Left lung (tissue), 14 donors: ENCODE results near the gene DPRX. TPM values are rescaled to one million over a fixed set of nuclear protein-coding genes. Genes with fewer than 3 reads are reported as not detected.

ENCODE experiments used
- ATAC-seq: fragments of 200-7000 bp; cut with Tn5 transposase; one replicate; pipeline ENCODE4 v1.9.1; 2020; ENCODE audit warnings: moderate library complexity
- DNase-seq, 4 donors: peaks; one replicate each; pipeline ENCODE4 v3.0.0-alpha.2; 2013 to 2020
- H3K27ac ChIP-seq, 2 donors: fragments of 200-600 bp; sonication (generic) in 1 of 2; one replicate each; pipeline versions ENCODE4 v1.5.0 to v1.8.0; 2020 to 2021
- H3K27me3 ChIP-seq, 2 donors: fragments of 200-600 bp; sonication (generic) in 1 of 2; one replicate each; pipeline versions ENCODE4 v1.5.0 to v1.8.0; 2020 to 2021
- H3K36me3 ChIP-seq, 2 donors: fragments of 200-600 bp; sonication (generic) in 1 of 2; one replicate each; pipeline versions ENCODE4 v1.5.0 to v1.8.0; 2020 to 2021
- H3K4me1 ChIP-seq, 2 donors: fragments of 200-600 bp; one replicate each; pipeline ENCODE4 v1.8.0; 2021
- H3K4me3 ChIP-seq, 2 donors: fragments of 200-600 bp; sonication (generic) in 1 of 2; one replicate each; pipeline versions ENCODE4 v1.5.0 to v1.8.0; 2020 to 2021; ENCODE audit warnings: mild to moderate bottlenecking in 1 of 2
- H3K9me3 ChIP-seq, 2 donors: fragments of 200-600 bp; sonication (generic) in 1 of 2; one replicate each; pipeline versions ENCODE4 v1.5.0 to v1.8.0; 2020 to 2021
- CTCF ChIP-seq, 2 donors: fragments of 200-600 bp; sonication (generic) in 1 of 2; IDR thresholded peaks; one replicate each; pipeline versions ENCODE4 v1.5.0 to v1.8.0; 2021; ENCODE audit warnings: antibody characterized with exemption in 2 of 2
- intact Hi-C, 2 donors: fragments of 100-400 bp; cut with DNase I; formaldehyde crosslinking; loops; one replicate each; pipeline versions ENCODE4 v1.11.2 to v1.14.2; 2022
- long read RNA-seq, 12 donors: library from polyadenylated mRNA in 2 of 12; unstranded in 2 of 12; transcript quantifications; one replicate each; pipeline ENCODE4 v2.0.0 and lab custom pipeline, GENCODE V29; 2019 to 2026
- polyA plus RNA-seq, 6 donors: library from polyadenylated mRNA; unstranded; fragments of 120-200 nt; gene quantifications; one replicate each; pipeline ENCODE4 v1.2.1, GENCODE V29; 2013; ENCODE audit not compliant: insufficient read length in 6 of 6
- total RNA-seq, 2 donors: library from RNA; stranded (reverse); fragmentation: NEBNext Ultra II Directional; extraction: Animal tissue kit (Norgen Biotek cat#: 25700); gene quantifications; one replicate each; pipeline ENCODE4 v1.2.1, GENCODE V29; 2021
- donor health status: DM: no; HTN: yes; CAD: no.
- donor health status: DM: no; HTN: no; CAD: no.

The DPRX gene
- not detected for total RNA-seq
- polyA plus RNA-seq, result not detected
- long read RNA-seq, donor 1, result 0 reads
- long read RNA-seq, donor 2, result 0 reads
- long read RNA-seq, donor 3, result 0 reads
- long read RNA-seq, donor 4, result 0 reads
- long read RNA-seq, donor 5, result 0 reads
- long read RNA-seq, donor 6, result 0 reads
- long read RNA-seq, donor 7, result 0 reads
- long read RNA-seq, donor 8, result 0 reads
- long read RNA-seq, donor 9, result 0 reads
- long read RNA-seq, donor 10, result 0 reads
- long read RNA-seq, donor 11, result 0 reads
- long read RNA-seq, donor 12, result 0 reads

GRCh38 chr19:53631949-53632407 lies at the start of gene DPRX:
Gene DPRX (plus strand): TSS chr19:53631999. CDS start chr19:53632107, 108 bp downstream.
- ATAC-seq (no peak), DNase-seq (no peak)
- no peak within 1 kb of the TSS for H3K4me3 ChIP-seq
- H3K36me3 ChIP-seq, result no peaks in the 10 kb centered on the region
- no peaks in the 10 kb centered on the region for H3K4me1 ChIP-seq
- H3K27me3 ChIP-seq, result no peaks in the 10 kb centered on the region
- TF ChIP-seq CTCF (IDR thresholded peaks at IDR 0.05), result no peak
- intact Hi-C loops, result no loop called here
- no peaks in the 10 kb centered on the region for H3K9me3 ChIP-seq
- H3K27ac ChIP-seq, result no peak within 1 kb of the TSS

GRCh38 chr19:53583181-53583580 lies 48.6 kb upstream of the DPRX start:
- H3K9me3 ChIP-seq, result peaks cover 0 to 53% of the 10 kb centered on the region in 2 donors
- H3K36me3 ChIP-seq, result peaks cover 0 to 21% of the 10 kb centered on the region in 2 donors
- no peak for DNase-seq
- TF ChIP-seq CTCF (IDR thresholded peaks at IDR 0.05), result no peak
- no peaks in the 10 kb centered on the region for H3K27me3 ChIP-seq
- H3K27ac ChIP-seq, result no peak overlapping the region
- no peak for ATAC-seq
- H3K4me3 ChIP-seq, result no peak overlapping the region
- intact Hi-C loops, result no loop called here
- no peaks in the 10 kb centered on the region for H3K4me1 ChIP-seq

GRCh38 chr19:53586277-53586691 lies 45.5 kb upstream of the DPRX start:
- ATAC-seq, result no peak

GRCh38 chr19:53594811-53595509 lies 36.8 kb upstream of the DPRX start:
- ATAC-seq, result no peak
- H3K4me3 ChIP-seq, result no peak overlapping the region
- no peak for DNase-seq
- intact Hi-C loops, result no loop called here
- no peak for TF ChIP-seq CTCF (IDR thresholded peaks at IDR 0.05)
- no peak overlapping the region for H3K27ac ChIP-seq
- H3K4me1 ChIP-seq, result no peaks in the 10 kb centered on the region
- H3K9me3 ChIP-seq, result peaks cover 0 to 1% of the 10 kb centered on the region in 2 donors
- H3K36me3 ChIP-seq, result no peaks in the 10 kb centered on the region
- H3K27me3 ChIP-seq, result no peaks in the 10 kb centered on the region

More at GRCh38 chr19:53586277-53586691, 45.5 kb upstream of the DPRX start:
- no peak for TF ChIP-seq CTCF (IDR thresholded peaks at IDR 0.05)
- intact Hi-C loops, result no loop called here
- H3K4me3 ChIP-seq, result no peak overlapping the region
- peaks cover 0 to 22% of the 10 kb centered on the region in 2 donors for H3K9me3 ChIP-seq
- DNase-seq, result no peak
- no peak overlapping the region for H3K27ac ChIP-seq
- H3K27me3 ChIP-seq, result no peaks in the 10 kb centered on the region
- H3K4me1 ChIP-seq, result no peaks in the 10 kb centered on the region
- no peaks in the 10 kb centered on the region for H3K36me3 ChIP-seq

- H3K27me3 ChIP-seq, result no peaks in the 10 kb centered on the region
- H3K27ac ChIP-seq, result no peak overlapping the region
- ATAC-seq (no peak), DNase-seq (no peak)
- TF ChIP-seq CTCF (IDR thresholded peaks at IDR 0.05), result no peak
- H3K36me3 ChIP-seq, result no peaks in the 10 kb centered on the region
- intact Hi-C loops, result no loop called here
- peaks cover 0 to 1% of the 10 kb centered on the region in 2 donors for H3K9me3 ChIP-seq
- no peak overlapping the region for H3K4me3 ChIP-seq
- H3K4me1 ChIP-seq, result no peaks in the 10 kb centered on the region
These were observed 36.3 kb upstream of the DPRX start for GRCh38 chr19:53595510-53595867.
